NCI-H774 (cell line): ENCODE measurements around the gene SMG6.

ENCODE experiments used
- DNase-seq: peaks from one replicate; lab custom pipeline; 2025; lab: John Stamatoyannopoulos, UW

Gene SMG6

DNA sequence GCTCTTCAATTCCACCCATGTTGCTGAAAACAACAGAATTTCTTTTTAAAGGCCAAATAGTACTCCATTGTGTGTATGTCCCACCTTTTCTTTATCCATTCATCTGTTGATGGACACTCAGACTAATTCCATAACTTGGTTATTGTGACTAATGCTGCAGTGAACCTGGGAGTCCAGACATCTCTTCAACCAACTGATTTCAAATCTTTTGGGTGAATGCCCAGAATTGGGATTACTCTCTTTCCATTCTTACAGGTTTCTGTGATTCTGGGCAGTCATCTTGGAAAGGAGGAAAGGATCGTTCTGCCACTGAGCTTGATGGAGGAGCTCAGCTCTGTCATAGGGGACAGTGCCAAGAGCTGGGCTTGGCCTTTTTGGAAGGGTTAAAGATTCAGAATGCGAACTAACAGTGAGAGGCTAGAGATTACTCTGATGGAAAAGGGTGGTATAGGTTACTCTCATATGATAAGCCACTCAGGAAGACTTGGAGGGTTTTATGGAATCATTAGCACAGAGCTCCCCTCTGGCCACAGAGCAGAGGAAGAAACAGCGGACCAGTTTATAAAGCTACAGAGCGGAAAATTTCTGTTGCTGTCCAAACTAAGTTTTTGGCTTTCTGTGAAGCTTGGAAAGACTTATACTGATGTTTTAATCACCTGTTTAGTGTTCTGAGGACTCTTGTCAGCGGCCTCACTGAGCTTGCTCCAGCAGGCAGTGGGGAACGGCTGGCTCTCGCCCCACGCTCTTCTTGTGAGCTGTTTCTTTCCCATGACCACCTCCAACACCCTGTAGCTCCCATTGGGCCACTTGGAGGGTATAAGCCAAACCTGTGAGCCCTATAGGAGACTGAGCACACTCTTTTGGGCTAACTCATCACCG, 200.4 kb downstream of the SMG6 start:
- no peak for DNase-seq

DNA sequence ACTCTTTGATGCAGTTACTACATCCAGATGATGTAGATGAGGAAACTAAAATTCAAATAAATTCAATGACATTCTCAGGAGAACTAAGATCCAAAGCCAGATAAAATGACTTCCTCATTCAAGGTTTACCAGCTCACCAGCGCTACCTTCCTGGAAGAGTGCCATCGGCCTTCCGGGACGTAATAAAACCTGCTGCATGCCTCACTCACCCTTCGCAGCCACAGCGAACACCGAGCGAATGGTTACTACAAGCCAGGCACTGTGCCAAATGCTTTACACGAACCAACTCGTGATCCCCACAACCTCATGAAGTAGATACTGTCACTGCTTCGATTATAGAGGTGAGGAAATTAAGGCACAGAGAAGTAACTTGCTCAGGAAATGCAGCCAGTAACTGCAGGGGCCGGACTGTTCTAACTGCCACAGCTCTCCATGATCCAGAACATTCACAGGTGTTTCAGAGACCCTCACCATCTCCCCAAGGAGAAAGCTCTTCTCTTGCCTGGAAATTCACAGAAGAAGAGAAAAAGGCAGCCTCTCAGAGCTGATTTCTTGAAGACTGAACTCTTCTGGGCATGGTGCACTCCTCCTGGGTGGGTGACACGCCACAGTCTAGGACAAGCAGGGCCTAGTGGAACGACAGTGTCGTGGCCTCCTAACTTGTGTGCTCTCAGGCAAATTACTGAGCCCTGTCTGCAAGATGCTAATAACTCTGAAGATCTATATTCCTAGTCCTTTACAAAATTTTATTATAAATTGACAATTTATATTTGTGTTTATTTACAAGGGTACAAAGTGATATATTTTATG, 201.9 kb downstream of the SMG6 start:
- peak; percentile 21 for DNase-seq

DNA sequence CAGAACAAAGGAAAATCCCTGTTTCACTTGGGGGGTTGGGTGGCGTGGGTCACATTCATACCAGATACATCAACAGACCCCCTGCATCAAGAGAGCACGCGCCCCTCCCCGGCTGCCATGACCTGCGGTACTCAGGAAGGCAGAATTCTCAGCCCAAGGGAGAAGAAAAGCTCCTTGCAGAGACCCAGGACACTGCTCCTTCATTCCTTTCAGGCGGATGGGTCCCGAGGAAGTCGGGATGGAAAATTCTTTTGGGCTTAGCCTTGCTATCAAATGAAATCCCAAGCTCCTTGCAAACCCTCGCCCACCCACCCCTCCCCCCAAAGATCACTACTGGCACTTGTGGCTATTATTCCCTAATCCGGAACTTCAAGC, 208.1 kb downstream of the SMG6 start:
- no peak for DNase-seq

DNA sequence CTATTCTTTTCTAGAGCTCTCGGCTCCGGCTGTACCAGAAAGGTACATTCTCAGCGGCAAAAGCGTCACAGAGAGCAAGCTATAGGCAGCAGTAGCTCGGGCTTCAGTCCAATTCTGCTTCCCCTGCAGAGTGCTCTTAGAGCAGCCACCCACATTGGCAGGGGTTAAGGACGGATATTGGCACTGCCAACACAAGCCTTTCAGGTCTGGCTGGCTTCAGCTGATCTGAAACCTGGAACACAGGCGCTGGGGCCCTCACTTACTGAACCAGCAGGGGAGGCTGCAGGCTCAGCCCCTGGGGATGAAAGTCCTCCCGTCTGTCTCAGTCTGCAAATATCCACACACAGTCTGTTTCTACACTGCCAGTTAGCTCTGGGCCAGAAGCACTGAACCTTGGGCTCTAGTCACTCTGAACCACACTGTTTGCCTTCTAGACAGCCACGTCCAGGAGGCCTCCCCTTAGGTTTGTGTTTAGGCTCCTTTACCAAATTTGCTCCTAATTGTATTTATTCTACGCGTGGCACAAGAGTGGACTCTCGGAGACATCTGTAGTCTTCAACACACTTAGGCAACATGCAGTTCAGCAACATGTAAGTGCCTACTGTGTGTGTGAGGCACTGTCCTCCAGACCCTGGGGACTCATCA, 208.6 kb downstream of the SMG6 start:
- no peak for DNase-seq

DNA sequence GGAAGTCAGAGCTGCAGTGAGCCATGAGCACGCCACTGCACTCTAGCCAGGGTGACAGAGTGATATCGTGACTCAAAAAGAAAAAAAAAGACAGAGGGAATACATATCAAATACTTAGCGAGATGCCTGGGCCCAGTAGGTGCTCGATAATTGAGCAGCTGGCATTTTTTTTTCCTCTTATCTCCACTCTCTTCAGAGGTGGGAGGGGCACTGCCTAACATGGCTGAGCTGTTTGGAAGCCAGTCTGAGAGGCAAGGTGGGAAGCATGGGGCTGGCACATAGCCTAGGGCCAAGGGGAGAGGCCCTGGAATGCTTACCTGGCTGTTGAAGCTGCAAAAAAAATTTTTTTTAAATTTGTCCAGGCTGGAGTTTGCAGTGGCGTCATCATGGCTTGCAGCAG, 210.2 kb downstream of the SMG6 start:
- DNase-seq, result no peak

DNA sequence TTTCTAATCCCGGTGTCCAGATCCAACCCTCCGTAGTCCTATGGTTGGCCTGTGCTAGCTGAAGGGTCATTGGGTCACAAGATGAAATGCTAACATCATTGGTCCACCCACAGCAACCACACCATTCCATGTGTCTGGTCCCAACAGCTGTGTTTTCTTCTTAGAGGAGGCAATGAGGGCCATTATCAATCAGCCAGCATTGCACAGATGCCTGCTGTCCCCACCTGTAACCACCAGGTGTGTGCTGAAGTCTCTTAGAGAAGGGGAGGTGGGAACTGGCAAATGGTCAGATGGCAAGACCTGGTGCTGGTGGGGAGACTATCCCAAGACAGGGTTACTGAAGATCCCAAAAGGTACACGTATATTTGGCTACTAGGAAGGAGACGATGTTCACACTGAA, 211.3 kb downstream of the SMG6 start:
- no peak for DNase-seq

DNA sequence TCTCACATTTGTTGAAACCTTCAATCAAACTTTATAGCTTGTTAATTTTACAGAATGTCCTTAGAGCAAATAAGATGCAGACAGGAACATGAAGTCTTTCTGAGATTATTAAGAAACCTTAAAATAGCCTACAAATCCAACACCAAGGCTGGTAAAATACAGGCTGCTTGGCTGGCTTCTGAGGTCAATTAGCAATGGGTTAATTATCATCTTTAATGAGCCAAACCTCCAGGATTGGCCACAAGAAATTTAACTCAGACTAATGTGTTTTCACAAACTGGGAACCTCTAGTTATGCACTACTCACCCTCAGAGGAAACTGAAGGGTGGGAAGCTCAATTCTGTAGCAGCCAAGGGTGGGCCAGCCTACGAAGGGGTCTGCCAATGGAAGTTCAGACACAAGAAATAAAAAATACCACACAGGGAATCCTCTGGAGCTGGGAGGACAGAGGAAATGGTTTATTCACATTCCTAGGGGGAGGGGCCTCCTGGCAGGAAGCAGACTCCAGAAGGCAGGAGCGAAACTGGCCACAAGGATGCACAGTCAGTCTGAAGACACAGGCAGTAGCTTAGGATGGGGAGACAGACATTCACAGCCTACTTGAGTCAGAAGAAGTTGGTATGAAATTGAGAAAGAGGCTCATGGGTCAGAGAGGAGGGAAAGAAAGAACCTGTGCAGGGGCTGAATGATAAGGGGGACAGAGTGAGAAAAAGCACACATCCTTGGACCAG, 212.6 kb downstream of the SMG6 start:
- DNase-seq, result no peak

DNA sequence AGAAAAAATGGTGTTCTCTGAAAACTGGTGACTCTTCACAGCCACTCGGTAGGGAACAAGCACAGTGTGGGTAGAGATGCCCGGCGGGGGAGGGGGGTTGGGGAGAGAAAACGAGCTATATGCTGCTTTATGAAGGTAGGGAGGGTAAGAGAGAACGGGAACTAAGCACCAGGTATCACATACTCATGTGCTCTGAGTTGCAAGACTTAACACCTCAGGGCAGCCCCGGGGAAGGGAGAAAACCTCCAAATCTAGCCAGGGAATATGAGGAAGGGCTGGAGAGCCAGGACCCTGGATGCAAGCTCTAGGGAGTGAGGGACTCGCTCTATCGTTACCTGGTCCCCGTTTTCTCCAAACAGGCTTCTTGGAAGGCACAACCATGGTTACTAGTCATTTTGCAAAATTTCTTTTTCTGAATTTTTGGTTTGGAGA, 213.4 kb downstream of the SMG6 start:
- DNase-seq, result no peak

DNA sequence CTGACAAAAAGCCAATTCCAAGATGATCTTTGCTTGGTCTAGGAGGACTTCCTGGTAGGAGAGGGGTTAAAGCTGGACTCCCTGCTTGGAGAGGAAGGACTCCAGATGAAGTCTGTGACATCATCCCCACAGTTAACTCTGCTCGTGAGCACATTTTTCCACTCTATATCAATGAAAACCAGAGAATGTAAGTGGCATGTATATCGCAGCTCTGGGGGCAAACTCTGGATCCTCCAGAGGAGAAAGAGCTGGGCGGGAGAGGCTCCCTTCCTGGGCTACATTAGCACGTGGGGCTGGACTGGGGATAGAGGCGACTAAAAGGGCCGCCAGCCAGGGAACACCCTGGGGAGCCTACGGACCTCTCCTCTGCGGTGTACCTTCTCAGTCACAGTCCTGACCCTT, 214.6 kb downstream of the SMG6 start:
- DNase-seq, result no peak

DNA sequence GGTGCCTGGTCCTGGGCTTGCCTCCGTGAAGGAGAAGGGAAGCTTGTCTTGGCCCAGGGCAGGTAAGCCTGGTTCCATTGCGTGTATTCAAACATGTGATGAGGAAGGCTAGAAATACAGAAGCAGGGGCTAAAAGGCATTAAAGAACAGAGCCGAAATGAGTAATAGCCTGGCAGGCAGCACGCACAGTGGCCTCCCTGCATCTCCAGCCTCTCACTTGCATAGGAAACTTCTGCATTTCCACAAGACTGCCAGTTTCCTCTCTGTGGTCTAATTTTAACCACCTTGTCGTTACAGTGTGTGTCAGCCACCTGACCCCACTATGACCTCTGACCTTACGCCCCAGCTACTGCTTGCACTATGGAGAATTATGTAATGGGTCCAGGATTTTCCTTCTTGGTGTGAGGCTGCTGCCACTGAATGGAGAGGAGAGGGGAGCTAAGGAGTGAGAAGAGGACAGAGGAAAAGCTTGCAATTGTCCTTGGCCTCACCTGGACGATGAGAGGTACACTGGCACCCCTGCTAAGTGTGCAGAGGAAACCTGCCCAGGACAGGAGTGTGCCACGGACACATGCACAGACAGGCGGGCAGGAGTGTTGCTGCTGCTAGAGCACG, 215.9 kb downstream of the SMG6 start:
- no peak for DNase-seq

DNA sequence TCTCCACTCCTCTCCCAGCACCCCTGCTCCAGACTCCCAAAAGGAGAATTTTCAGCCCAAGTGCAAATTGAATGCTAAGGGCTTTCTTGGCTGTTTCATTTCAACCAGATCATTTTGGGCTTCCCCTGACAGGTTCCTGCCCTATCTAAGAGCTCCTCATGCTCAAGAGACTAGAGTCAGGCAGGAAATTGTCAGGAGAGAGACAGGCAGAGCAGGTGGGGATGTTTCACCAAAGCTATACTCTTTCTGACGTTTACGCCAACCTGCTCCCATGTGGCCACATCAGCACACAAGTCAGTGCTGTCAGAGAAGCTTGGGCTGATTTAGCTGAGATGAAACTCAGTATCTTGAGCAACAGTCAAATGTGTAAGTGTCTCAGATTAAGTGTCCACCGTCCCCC, 217.3 kb downstream of the SMG6 start:
- DNase-seq, result no peak

DNA sequence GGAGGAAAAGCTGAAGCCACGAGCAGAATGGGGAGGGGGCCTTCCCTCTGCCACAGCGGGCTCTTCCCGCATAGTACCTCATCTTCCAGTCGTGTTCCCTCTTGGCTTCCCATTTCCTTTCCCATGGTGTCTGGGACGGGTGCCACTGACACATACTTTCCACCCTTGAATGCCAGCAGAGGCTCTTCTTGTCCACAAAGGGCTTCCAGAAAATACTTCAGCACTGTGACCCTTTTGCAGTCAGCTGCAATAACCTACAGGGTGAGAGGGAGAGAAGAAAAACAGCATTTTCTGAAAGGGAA, 218.0 kb downstream of the SMG6 start:
- no peak for DNase-seq

DNA sequence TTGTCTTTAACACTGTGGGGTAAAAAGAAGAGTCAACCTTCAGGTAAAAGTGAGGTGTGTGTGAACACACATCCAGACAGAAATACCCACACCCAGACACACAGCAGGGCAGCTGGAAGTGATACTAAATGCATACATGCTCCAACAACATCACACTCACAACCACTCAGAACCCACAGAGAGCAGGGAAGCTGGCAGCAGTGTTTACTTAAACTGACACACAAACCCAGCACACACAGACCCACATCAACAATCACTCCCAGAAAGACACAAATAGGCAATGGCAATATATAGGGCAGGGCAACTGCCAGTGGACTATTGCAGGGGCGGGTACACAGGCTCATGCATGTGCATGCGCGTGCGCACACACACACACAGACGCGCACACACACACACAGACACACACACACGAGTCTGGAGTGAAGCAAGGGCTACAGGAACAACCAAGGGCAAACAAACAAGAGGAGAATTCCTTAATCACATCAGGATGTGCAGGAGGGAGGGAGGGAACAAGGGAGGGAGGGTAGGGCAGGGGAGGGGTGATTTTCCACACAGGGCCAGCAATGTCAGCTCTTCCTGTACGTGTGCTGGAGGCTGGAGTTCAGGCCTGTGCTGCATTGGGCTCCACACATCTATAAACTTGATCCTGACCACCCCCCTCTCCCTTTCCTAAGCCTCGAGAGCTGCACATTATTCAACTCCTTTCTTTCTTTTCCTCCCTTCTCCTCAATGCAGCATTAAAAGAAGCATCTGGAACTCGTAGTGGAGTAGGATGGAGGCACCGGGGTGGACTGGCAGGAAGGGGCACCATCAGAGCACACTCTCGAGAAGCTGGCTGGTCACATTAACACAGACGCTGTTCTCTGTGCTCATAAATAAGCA, 218.6 kb downstream of the SMG6 start:
- no peak for DNase-seq

DNA sequence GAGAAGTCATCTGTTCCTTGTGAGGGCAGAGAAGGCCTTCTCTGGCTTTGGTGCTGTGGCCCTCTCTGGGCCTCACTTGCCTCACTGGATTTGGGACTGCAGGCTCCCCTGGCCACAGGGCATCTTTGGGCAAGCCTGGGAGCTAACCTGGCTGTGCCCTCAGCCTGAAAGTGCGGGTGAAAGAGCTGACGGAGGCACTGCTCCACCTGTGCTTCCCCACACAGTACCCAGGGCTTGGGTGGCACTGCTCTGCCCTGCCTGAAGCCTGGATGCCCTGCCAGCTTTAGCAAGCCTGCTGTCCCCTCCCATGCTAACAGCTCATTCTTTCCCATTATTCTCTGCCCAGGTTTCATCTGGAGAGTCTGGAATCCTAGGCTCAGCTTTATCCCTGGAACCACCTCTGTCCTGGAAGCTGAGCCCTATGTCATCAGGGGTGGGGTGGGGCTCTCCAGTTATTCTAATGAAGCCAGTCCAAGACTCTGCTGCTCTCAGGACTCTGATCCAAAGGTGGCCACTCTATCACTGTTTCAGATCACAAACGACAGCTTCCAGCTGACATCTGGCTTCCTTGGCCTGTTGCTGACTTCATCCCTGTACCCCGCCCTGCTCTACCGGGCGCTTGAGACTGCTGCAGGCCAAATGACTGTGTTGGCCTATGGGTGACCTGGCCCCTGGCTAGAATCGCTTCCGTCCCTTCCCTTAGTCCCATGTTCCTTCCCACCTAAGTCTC, 219.4 kb downstream of the SMG6 start:
- DNase-seq, result no peak

DNA sequence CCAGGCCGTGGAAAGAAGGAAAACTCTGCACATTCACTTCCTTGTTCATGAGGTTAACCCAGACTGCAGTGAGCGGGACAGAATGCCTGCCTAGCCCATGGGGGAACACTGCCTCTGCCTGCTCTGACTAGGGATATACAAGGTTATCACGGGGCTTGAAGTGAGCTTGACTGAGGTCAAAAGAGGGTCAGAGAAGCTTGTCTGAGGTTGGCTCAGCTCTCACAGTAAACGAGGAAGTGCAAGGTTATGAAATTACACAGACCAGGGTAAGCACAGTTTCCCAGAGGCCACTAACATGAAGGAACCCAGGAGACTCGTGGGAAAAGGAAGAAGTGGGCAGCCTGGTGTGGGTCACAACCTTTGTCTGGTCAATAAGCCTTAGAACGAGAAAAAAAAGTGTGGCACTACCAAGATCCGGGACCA, 220.0 kb downstream of the SMG6 start:
- DNase-seq, result no peak

DNA sequence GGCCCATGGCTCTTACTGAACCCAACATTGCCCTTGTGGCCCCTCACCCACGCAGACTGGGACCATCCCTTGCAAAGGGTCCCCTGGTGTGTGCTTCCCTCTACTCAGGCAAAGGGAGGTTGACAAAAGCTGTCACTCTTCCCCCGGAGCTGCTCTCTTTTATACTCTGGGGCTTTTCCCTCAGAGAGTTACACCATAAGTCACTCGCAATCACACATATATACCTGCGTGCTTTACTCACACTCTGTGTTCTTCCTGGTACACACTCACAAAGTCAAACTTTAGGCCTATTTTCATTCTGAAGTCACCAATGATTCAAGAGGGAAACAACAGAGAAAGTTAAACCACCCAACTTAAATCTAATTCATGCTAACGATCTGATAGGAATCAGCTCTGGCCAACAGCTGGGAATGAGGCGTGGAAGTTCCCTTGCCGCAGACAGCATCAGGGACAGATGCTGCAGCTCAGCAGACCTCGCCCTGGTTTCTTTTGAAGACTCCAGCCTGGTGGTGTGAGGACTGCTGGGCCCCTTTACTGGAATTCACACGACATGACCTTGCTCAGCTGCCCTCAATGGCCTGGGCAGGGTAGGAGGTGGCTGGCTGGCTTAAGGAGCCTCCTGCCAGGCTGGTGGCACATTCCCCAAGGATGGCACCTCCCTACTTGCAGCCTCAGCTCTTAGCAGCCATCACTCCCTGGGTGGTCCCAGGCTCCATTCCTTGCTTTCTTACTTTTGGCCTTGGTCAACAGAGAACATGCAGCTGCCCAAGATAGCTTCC, 221.4 kb downstream of the SMG6 start:
- no peak for DNase-seq

DNA sequence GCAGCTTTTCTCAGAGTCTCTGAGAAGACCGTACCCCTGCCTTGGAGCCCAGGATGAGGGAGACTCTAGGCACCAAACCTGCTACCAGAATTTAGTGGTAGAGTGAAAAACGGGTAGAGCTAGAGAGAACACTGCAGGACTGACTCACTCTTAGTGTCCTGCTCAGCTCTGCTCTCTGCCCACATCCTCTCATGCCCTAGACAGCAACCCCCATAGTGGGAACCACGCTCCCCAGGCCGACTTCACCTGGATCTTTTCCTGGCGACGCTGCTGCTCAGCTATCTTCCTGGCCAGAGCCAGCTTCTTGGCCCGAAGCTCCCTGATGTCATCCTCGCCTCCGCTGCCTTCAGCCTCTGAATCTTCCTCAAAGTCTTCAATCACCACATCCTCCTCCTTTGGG, 222.0 kb downstream of the SMG6 start:
- no peak for DNase-seq

DNA sequence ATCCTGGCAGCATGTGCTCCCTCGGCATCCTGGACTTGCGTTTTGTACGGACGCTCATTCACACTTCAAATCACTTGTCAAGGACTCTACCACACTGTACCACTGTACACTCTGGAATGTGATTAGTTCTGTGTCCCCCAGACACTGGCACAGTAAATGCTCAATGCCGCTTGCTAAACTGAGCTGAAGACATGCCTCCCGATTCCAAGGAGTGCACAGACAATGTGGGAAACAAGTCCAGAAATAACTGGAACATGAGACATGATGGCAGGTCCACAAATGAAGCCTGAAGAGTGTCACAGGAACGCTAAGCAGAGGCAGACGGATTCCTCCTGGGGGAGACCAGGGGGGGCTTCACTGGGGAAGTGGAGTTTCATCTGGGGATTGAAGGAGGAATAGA, 226.5 kb downstream of the SMG6 start:
- no peak for DNase-seq
